HG03060 (cell line): ENCODE measurements around the gene KLHDC7B.
"Not testable (repeated sequence)": the region's sequence is repeated elsewhere in the genome, so short reads cannot be mapped to it uniquely, and the experiment has no call there.

ENCODE experiments used
- ATAC-seq: cut with Tn5 transposase; IDR thresholded peaks from one replicate; pipeline ENCODE4 v1.9.1; 2021; ENCODE audit warnings: low read depth, moderate number of reproducible peaks; ENCODE audit not compliant: unreplicated experiment

The KLHDC7B gene

DNA sequence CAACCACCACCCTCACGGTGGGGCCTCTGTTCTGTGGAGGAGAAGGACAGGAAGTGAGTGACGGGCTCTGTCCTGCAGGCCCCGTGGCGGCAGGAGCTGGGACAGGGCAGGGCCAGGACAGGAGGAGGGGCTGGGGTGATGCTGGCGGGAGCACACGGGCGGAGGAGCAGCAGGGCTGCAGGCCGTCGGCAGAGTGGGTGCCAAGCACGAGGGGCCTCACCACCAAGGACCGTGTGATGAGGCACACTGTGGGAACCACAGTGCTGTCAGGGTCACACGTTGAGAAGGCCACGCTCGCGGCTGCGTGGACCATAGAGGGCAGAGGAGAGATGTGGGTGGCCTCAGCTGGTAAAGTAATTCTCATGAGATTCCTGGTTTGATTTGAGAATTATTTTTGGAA, 28.8 kb upstream of the KLHDC7B start:
- ATAC-seq, result no peak

DNA sequence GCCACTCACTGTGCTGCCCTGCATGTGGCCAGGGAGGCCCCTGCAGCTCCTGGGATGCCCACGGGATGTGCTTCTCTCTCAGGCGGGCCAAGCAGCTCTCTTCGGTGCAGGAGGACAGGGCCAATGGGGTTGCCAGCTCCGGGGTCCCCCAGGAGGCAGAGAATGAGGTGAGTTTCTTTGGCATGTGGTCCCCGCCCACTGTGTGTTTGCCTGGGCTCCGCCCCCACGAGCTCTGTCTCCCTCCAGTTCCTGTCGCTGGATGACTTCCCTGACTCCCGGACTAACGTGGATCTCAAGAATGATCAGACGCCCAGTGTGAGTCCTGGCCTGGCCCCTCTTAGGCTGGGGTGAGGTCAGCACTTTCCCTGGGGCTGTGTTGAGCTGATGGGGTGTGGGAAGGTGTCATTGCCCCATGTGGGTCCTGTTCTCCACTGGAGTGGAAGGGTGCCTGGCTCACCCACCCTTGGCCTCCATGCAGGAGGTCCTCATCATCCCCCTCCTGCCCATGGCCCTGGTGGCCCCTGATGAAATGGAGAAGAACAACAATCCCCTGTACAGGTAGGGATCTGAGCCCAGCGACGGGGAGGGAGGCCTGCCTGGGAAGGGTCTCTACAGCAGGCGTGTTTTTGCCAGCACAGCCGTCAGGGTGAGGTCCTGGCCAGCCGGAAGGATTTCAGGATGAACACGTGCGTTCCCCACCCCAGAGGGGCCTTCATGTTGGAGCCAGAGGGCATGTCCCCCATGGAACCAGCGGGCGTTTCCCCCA, 28.0 kb upstream of the KLHDC7B start:
- ATAC-seq, result no peak

DNA sequence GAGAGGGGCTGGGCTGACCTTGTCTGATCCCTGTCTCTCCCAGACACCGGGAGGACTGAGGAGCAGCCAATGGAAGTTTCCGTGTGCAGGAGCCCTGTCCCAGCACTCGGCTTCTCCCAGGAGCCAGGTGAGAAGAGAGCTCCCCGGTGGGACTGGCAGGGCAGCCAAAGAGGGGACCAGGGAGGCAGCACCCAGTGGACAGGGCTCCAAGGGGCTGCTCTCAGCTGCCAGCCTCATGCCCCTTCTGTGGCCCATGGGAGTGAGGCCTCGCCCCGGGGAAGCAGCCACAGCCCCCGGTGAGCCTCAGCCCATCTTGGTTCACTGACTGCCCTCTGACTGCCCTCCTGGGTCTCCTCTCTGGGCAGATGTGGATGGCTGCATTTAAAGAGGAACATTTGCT, 27.1 kb upstream of the KLHDC7B start:
- no peak for ATAC-seq

DNA sequence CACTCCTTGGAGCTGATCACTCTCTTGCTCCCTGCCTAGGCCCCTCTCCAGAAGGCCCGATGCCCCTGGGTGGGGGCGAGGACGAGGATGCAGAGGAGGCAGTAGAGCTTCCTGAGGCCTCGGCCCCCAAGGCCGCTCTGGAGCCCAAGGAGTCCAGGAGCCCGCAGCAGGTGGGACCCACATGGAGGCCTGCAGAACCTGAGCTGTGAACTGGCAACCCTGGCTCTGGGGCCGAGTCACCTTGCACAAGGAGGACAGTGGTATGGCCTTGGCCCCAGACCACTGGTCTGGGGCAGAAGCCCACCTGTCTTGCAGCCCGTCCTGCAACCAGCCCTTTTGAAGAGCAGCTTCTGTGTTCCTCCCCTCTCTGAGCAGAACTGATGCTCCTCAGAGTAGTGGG, 26.5 kb upstream of the KLHDC7B start:
- no peak for ATAC-seq

DNA sequence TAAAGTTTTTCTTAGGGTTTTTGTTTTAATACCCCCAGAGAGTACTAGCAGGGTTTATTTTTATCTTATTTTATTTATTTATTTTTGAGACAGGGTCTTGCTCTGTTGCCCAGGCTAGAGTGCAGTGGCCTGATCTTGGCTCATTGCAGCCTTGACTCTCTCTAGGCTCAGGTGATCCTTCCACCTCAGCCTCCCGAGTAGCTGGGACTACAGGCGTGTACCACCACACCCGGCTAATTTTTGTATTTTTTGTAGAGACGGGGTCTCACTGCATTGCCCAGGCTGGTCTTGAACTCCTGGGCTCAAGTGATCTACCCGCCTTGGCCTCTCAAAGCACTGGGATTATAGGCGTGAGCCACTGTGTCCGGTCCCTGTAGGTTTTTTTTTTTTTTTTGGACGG, 25.5 kb upstream of the KLHDC7B start:
- not testable (repeated sequence) for ATAC-seq

DNA sequence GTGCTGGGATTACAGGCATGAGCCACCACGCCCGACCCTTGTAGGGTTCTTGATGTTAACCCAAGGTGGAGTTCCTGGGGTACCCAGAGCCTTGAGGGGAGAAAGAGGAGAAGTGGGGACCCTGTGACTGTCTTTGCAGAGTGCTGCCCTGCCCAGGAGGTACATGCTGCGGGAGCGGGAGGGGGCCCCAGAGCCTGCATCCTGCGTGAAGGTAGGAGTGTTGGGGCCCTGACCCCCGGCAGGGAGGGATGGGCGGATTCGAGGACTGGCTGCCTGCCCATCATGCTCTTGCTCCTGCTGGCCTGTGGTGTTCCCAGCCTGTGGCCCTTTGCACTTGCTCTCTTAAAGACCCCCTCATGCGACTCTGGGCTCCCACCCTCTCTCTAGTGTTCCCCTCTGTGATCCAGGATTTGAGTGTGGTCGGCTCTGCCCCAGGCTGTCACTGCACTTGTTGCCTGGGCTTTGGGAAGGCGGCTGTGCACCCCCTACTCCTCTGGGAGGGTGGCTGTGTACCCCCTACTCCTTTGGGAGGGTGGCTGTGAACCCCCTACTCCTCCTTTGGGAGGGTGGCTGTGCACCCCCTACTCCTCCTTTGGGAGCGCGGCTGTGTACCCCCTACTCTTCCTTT, 24.8 kb upstream of the KLHDC7B start:
- ATAC-seq, result no peak

DNA sequence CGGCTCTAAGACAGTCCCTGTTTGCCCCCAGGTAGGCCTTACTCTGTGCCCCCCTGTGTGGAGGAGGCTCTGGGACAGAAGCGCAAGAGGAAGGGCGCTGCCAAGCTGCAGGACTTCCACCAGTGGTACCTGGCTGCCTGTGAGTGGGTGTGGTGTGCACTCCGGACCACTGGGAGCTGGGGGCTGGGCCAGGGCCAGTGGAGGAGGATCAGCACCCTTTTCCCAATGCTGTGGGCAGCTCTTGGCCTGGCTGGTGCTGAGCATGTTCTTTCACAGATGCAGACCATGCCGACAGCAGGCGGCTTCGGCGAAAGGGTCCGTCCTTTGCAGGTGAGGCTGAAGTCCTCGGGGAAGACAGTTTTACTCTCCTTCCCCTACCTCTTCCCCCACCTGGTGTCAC, 24.0 kb upstream of the KLHDC7B start:
- ATAC-seq, result no peak

DNA sequence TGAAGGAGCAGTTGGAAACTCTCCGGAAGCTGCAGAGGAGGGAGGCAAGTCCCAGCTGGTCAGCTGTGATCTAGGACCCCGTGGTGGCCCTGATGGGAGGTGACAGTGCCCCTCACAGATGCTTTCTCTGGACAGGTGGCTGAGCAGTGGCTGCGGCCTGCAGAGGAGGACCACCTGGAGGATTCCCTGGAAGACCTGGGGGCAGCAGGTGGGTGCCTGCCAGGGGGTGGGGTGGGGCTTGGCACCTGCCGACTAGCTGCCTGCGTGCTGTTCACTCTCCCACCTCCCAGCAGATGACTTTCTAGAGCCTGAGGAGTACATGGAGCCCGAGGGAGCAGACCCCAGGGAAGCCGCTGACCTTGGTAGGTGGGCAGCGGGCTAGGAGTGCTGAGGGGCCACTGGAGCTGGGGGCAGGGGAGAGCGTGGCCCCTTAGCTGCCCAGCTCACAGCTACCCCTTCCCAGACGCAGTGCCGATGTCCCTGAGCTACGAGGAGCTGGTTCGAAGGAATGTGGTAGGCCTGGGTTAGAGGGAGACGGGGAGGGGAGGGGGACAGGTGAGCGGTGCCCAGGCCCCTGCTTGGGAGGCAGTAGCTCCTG, 23.4 kb upstream of the KLHDC7B start:
- ATAC-seq, result no peak

DNA sequence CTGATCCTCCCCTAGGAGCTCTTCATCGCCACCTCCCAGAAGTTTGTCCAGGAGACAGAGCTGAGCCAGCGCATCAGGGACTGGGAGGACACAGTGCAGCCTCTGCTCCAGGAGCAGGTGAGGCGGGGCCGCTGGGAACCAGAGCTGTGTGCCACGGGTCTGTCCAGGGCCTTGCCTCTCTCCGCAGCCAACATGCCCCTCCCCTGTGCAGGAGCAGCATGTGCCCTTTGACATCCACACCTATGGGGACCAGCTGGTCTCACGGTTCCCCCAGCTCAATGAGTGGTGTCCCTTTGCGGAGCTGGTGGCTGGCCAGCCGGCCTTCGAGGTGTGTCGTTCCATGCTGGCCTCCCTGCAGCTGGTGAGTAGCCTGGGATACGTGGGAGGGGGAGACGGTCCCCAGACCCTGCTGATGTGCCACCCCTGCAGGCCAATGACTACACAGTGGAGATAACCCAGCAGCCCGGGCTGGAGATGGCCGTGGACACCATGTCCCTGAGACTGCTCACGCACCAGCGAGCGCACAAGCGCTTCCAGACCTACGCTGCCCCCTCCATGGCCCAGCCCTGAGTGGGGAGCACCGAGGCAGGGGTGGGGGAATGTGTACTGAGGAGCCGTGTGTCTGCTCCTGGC, 22.8 kb upstream of the KLHDC7B start:
- no peak for ATAC-seq

DNA sequence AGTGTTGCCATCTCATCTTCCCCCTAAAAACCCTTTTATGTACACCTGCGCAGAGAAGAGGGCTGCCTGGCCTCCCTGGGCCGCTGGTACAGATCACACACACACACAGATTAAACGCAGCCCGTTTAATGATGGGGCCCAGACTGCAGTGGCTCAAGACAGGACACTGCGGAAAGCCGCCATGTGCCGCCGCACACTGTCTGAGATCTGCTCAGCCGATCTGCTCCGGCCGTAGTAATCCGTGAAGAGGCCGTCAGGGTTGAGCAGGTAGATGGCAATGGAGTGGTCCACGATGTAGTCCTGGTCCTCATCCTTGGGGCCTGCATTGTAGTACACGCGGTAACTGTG, 22.3 kb upstream of the KLHDC7B start:
- ATAC-seq, result no peak

DNA sequence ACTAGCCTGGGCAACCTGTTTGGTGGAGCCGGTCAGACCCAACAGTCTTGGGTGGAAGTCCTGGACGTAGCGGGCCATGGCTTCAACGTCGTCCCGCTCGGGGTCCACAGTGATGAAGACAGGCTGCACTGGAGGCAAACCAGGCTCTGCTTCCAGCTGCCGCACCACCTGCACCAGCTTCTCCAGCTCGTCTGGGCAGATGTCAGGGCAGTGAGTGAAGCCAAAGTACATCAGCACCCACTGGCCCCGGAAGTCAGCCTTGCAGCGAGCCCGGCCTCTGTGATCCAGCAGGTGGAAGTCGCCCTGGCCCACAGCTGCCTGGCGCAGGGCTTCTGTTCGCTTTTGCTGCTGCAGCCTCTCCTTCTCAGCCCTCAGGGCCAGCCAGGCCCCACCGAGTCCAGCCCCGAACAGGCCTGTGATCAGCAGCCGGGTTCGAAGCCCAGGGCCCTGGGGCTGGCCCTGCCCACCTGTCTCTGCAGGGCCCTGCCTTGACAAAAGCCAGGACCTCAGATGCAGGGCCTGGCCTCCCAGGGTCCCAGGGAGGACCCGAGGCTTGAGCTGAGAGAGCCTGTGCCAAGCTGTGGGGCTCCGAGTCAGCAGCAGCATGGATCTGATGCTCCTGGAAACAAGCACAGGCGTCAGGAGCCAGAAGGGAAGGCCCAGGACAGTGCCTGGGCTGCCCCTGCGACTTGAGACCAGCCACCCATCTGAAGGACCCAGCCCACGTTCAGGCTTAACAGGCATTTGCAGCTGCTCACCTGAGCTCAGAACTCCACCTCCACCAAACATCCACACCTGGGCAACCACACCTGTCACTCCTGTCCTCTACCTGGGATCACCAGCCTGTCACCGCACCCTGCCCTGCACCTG, 21.7 kb upstream of the KLHDC7B start:
- ATAC-seq, result no peak

DNA sequence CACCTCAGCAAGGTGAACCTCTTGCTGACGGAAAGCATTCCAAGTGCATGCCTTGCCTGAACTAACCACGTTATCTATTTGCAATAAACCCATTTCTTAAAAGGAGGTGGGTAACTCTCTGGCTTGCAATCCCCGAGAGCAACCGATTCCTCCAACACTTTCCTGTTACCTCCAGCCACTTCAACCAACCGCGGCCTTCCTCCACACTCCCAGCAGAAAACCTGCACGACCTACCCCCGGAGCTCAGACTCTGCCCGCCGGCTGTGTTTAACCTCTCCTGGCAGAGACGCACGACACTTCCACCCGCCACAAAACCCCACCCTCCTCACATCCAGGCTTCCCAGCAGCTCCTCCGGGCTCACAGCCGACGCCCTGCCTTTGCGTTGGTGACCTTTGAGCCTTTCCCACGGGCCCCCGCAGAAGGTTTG, 21.0 kb upstream of the KLHDC7B start:
- ATAC-seq, result no peak

DNA sequence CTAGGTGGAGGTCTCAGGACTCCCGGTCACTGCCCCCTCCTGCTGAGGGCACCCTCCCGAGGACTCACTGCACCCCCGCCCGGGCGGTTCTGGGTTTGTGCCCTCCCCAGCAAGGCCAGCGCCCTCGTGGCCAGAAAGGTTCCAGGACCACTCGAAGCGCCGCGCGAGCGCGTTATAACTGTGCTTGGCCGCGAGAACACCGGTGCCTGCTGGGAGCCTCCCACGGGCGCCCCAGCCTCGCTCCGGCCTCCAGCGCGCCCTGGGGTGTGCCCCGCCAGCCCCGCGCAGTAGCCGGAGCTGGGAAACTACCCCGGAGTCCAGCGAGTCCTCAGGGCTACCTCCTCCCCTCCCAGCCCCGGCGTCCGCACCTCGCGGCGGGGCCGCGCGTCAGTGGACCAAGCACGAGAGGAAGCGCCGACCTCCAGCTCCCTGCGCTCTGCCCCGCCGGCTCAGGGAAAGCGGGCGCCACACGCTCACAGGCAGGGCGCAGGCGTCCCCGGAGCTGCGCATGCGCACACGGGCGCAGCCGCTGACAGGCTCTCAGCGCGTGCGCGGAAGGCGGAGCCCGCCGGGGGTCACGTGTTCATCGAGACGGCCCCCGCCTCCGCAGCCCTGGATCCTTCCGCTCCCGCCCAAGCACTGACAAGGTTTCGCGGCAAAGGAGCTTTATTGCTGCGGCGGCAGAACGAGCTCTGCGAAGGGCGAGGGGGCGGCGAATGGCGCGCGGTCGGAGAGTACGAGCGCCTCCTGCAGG, 20.4 kb upstream of the KLHDC7B start, which contains the start of gene SCO2:
SCO2 (minus strand) TSS at position 495 of the 754 bp plus-strand sequence. CDS start 1,187 bp downstream, outside the sequence.
- ATAC-seq, result peak; percentile 32

DNA sequence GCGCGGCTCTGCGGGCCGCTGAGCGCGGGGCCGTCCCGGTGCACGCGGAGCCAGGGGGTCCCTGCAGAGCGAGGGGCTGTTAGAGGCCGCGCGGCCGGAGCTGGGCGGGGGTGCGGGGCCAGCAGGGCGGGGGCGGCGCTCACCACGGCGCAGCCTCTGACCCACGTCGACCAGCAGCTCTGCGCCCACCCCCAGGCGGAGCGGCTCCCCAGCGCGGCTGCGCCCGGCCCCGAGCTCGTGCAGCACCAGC, 19.9 kb upstream of the KLHDC7B start:
- ATAC-seq, result no peak

DNA sequence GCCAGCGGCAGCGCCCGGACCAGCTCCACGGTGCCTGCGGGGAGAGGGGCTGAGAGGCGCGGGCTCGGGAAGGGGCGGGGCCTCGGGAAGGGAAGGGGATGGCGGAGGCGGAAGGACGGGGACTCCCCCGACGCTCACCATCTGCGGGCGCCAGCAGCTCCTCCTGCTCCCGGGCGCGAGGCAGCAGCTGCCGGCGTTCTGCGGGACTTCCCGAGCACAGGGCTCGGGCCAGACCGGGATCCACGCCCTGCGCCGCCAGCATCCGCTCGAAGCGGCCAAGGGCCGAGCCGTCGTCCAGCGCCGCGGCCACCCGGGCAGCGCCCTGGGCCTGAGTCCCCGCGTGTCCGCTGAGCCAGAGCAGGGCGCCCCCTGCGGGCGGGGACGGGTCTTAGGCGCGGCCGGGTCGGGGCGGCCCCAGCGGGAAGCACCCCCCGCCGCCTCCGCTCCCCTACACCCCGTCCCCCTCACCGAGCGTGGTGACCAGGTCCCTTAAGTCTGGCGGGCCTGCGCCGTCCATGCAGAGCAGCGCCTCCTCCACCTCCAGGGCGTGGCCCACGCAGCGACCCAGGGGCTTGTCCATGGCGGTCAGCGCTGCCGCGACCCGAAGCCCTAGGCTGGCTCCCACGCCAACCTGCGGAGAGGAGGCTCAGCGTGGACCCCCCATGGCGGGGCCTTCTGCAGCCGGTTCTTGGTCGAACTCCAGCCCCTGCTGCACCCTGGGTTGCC, 19.4 kb upstream of the KLHDC7B start:
- ATAC-seq, result peak; percentile 12

DNA sequence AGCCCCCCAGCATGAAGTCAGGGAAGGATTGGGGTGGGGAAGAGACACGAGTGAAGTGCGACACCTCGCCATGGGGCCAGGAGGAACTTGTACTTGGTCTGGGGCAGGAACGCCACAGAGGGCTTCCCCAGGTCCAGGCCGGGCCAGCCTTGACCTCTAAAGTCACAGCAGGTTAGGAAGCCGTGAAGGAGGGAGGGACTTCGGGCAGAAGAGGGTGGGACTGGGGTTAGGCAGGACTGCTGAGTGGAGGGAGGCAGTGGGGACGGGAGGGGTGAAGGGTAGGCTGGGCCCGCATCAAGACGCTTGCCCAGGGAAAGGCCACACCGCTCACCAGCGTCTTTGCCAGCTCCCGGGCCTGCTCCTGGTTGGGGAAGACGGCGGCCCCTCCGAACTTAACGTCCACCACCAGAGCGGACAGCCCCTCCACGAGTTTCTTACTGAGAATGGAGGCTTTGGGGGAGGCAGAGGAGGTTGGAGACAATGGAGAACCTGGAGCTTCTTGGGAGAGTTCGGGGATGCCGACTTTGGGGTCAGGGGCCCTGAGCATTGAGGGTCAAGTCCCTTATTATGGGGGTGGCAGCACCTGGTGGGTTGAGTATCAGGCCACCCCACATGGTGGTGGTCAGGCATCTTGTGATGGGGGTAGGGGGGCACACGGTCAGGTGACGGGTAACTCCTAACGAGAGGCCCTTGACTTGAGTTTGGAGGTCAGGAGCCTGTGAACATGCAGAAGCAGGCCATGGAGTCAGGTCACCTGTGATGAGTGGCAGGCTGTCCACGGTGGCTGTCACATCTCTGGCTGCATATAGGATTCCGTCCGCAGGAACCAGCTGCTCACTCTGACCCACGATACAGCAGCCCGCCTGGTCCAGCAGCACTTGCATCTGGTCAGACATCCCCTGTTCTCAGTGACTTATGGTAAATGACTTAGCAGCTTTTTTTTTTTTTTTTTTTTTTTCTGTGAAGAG, 18.6 kb upstream of the KLHDC7B start:
- no peak for ATAC-seq

DNA sequence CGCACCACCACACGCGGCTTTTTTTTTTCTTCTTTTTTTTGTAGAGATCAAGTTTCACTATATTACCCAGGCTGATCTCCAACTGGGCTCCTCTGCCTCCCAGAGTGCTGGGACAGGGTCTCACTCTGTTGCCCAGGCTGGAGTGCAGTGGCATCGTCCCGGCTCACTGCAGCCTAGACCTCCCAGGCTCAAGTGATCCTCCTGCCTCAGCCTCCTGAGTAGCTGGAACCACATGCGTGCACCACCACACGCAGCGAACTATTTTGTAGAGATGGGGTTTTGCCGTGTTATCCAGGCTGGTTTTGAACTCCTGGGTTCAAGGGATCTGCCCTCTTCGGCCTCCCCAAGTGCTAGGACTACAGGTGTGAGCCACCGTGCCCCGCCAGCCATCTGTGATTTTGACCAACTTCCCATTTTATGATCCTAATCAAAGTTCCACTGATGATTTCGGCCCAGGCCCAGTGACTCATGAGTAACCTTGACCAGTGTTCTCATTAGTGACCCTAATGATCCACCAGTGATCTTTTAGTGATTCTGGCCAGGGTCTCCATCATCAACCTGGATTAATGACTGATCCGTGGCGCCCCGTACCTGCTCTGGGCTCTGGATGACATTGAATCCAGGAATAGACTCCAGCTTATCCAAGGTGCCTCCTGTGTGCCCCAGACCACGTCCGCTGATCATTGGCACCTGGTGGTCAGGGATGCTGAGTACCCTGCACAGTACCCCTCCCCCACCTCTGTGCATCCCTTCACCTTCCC, 17.6 kb upstream of the KLHDC7B start:
- ATAC-seq, result no peak
